ENCODE results near the gene C19orf44. TPM values are rescaled to one million over a fixed set of nuclear protein-coding genes. Genes with fewer than 3 reads are reported as not detected.
A peak's percentile ranks its signal among the peaks of the same experiment; 100 is the strongest.
"Not testable (repeated sequence)": the region's sequence is repeated elsewhere in the genome, so short reads cannot be mapped to it uniquely, and the experiment has no call there.

Gene C19orf44
- total RNA-seq, 1 donor from 2014 or later = 3.1 TPM

- DNase-seq (ENCODE audit: low spot score) = no peak
- intact Hi-C loops (cut with DNase I) = no loop called here
Measured at GRCh38 chr19:16527971-16528521, 31.9 kb downstream of the C19orf44 start.

DNA sequence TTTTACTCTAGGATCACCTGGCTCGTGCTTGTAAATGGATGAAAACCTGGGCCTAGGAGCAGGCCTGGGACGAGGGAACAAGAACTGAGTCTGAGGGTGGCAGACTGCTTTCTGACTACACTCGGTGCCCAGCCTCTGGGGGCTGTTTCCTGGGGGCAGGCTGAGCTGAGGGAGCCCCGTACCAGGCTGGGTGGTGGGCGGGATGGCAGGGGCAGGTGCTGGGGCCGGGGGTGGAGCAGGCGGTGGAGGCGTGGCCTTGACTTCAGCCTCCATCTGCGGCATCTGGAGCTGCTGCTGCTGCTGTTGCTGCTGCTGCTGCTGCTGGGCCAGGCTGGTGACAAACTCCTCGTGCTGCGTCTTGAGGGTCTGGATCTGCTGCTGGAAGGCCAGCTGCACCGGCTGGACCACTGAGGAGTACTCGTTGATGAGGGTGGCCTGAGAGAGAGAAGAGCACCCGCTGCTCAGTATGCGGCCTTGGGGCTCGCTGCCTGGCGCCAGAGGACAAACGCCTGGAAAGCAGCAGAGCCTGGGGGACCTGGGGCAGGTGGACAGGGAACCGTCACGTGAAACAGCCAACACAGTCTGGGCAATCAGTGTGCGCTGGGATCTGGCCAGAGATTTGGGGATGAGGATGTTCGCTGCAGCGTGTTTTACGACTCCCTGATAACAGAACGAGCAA is 33.4 kb downstream of the C19orf44 start:
- intact Hi-C loops (cut with DNase I) = no loop called here
- DNase-seq (ENCODE audit: low spot score) = no peak

DNA sequence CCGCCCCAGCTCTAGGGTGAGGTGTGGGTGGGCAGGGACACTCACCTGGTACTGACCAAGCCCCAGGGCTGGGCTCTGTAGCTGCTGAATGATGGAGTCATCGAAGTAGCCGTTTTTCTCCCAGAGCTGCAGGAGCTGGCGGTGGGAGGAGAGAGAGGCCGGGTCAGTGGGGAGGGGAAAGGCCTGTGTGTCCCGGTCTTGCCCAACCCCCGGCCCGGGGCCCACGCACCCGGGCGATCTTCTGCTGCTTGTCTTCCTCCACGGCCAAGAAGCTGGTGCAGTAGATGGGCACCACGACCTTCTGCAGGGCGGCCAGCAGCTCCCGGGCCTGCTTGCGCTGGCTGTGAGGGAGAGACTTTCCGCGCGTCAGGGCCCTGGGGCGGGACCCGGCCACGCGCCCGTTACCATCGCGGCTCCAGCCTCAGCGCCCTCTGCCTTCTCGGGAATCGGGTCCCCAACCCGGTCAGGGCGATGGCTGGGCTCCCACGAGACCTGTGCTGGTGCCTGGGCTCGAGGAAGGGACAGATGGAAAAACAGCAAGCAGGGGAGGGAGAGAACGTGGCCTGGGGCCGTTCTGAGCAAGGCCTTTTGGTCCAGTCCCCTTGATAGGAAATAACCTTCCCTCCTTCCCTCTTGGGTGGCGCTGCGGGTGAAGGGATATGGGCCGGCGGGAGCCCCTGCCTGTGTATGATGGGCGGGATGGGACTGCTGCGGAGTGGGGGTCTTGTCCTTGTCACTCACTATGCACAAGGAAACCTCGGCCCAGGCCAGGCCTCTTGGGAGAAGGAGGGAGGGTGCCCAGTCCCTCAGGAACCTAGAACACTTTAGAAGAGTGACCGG is 34.6 kb downstream of the C19orf44 start:
- no peak for DNase-seq (ENCODE audit: low spot score)
- intact Hi-C loops (cut with DNase I) = no loop called here

- intact Hi-C loops (cut with DNase I) = no loop called here
- no peak for DNase-seq (ENCODE audit: low spot score)
Measured at GRCh38 chr19:16531380-16531669, 35.1 kb downstream of the C19orf44 start.

GRCh38 chr19:16532440-16533234 is 36.4 kb downstream of the C19orf44 start:
- intact Hi-C loops (cut with DNase I) = no loop called here

DNA sequence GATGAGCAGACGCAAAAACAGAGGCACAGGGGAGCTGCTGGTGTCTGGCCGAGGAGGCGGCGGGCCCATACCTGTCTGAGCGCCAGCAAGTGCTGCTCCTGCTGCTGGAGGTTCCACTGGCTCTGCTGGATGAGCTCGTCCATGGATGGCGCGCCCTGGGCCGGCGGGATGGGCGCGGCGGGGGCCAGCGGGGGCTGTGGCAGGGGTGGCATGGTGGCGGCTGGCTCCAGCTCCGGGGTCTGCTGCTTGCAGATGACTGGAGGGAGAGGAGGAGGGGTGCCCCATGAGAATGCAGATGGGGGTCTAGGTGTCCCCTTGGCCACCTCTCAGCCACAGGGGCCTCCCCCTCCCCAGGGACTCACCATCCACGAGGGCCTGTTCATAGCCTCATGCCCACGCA is 39.2 kb downstream of the C19orf44 start:
- DNase-seq (ENCODE audit: low spot score) = no peak

More at GRCh38 chr19:16532440-16533234, 36.4 kb downstream of the C19orf44 start:
- no peak for DNase-seq (ENCODE audit: low spot score)

GRCh38 chr19:16536130-16536529 is 39.9 kb downstream of the C19orf44 start:
- no peak for DNase-seq (ENCODE audit: low spot score)

More for the DNA sequence above, 39.2 kb downstream of the C19orf44 start:
- intact Hi-C loops (cut with DNase I) = no loop called here

GRCh38 chr19:16537111-16537510 is 40.9 kb downstream of the C19orf44 start:
- intact Hi-C loops (cut with DNase I) = no loop called here
- no peak for DNase-seq (ENCODE audit: low spot score)

More at GRCh38 chr19:16536130-16536529, 39.9 kb downstream of the C19orf44 start:
- intact Hi-C loops (cut with DNase I) = no loop called here

DNA sequence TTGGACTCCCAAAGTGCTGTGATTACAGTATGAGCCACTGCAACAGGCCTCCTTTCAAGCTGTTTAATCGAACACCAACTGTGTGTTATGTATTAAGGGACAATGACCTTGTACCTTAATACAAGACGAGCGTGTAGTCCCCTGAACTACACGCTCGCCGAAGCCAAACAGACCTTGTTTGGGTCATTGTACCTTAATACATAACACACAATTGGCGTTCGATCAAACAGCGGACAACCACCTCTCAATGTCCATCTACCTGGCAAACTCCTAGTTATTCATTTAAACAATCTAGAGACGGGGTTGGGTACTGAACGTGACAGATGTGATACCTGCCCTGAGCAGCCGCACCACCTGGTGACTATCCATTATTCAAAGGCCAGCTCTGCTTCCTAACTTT is 44.8 kb downstream of the C19orf44 start:
- DNase-seq (ENCODE audit: low spot score) = no peak
- intact Hi-C loops (cut with DNase I) = loop anchor here (5.0 kb wide), 1 partner anchor 44 kb away; the partner anchor contains the start of genes C19orf44 and CALR3

- intact Hi-C loops (cut with DNase I) = loop anchor here (1.0 to 5.0 kb wide), 3 partner anchors 31 to 87 kb away; partner anchors contain the start of genes C19orf44, CALR3, MED26 and SLC35E1
- no peak for DNase-seq (ENCODE audit: low spot score)
Measured at GRCh38 chr19:16541526-16542044, 45.4 kb downstream of the C19orf44 start.

- intact Hi-C loops (cut with DNase I) = loop anchor here (1.0 to 5.0 kb wide), 3 partner anchors 31 to 86 kb away; partner anchors contain the start of genes C19orf44, CALR3, MED26 and SLC35E1
Measured at GRCh38 chr19:16542045-16542909, 46.1 kb downstream of the C19orf44 start, which contains the start of gene CHERP. Gene CHERP, minus strand, starts transcription at chr19:16542437. Its CDS starts 59 bp downstream, at chr19:16542378.

GRCh38 chr19:16542910-16543472 is 46.8 kb downstream of the C19orf44 start:
- intact Hi-C loops (cut with DNase I) = loop anchor here (1.0 to 5.0 kb wide), 3 partner anchors 30 to 85 kb away; partner anchors contain the start of genes C19orf44, CALR3, MED26 and SLC35E1
- DNase-seq (ENCODE audit: low spot score) = no peak

More at GRCh38 chr19:16542045-16542909, 46.1 kb downstream of the C19orf44 start, which contains the start of gene CHERP:
- peak; percentile 97 for DNase-seq (ENCODE audit: low spot score)

- intact Hi-C loops (cut with DNase I) = loop anchor here (2.0 to 5.0 kb wide), 2 partner anchors 29 to 46 kb away; partner anchors contain the start of genes C19orf44, CALR3 and SLC35E1
- not testable (repeated sequence) for DNase-seq (ENCODE audit: low spot score)
Measured at GRCh38 chr19:16543734-16544133, 47.5 kb downstream of the C19orf44 start.

DNA sequence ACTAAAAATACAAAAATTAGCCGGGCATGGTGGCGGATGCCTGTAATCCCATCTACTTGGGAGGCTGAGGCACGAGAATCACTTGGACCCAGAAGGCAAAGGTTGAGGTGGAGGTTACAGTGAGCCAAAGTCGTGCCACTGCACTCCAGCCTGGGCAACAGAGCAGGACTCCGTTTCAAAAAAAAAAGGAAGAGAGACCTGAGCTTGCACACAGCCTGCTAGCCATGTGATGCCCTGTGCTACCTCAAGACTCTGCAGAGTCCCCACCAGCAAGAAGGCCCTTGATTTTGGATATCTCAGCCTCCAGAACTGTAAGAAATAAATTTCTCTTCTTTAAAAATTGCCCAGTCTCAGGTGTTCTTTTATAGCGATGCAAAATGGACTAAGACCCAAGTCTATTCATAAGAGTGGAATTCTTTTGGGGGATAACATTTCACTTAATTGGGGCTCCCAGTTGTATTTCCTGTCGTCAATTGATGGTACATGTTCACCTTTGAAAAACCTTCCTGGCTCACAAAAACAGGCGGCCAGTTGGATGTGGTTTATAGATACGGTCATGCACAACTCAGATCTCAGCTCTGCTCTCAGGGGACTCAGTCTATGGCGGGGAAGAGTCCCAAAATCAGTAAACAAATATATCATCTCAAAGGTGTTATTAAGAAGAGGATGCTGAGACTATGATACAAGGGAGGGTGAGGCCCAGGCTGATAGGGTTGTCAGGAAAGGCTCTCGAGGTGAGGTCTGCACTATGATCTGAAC is 48.5 kb downstream of the C19orf44 start:
- intact Hi-C loops (cut with DNase I) = loop anchor here (5.0 kb wide), 1 partner anchor 47 kb away; the partner anchor contains the start of genes C19orf44 and CALR3

GRCh38 chr19:16548956-16549355 is 52.8 kb downstream of the C19orf44 start:
- no peak for DNase-seq (ENCODE audit: low spot score)
- intact Hi-C loops (cut with DNase I) = no loop called here

More for the DNA sequence above, 48.5 kb downstream of the C19orf44 start:
- no peak for DNase-seq (ENCODE audit: low spot score)

DNA sequence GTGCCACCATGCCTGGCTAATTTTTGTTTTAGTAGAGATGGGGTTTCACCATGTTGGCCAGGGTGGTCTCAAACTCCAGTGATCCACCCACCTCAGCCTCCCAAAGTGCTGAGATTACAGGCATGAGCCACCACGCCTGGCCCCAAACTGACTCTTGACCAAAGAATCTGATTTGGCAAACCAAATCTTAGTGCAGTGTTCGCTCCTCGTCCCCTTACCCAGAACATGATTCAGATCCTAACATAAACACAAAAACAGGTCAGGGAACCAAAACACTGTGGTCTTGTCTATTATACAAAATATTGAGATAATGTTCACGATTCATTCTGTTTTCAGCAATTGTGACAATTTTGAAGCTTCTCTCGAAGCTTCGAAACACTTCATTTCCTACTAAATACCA is 55.7 kb downstream of the C19orf44 start:
- DNase-seq (ENCODE audit: low spot score); intact Hi-C loops (cut with DNase I): not testable (repeated sequence)

DNA sequence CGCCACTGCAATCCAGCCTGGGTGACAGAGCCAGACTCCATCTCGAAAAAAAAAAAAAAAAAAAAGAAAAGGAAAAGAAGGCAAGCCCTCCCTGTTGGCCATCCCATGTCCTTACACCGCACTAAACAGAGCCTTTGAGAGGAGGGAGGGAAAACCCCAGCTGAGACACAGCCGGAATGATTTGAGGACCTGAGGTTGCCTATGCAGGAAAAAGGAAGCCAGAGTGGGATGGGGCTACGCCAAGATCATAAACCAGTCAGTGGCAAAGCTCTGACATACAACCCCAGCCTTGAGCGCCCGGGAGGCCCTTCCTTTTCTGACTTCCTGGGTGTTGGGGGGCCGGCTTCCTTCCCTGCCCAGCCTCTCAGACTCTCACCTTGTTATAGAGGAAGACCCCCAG is 58.6 kb downstream of the C19orf44 start:
- no peak for DNase-seq (ENCODE audit: low spot score)
- intact Hi-C loops (cut with DNase I) = no loop called here
